ENCODE results near the gene BMP8A.
"Not testable (repeated sequence)": the region's sequence is repeated elsewhere in the genome, so short reads cannot be mapped to it uniquely, and the experiment has no call there.

The BMP8A gene

DNA sequence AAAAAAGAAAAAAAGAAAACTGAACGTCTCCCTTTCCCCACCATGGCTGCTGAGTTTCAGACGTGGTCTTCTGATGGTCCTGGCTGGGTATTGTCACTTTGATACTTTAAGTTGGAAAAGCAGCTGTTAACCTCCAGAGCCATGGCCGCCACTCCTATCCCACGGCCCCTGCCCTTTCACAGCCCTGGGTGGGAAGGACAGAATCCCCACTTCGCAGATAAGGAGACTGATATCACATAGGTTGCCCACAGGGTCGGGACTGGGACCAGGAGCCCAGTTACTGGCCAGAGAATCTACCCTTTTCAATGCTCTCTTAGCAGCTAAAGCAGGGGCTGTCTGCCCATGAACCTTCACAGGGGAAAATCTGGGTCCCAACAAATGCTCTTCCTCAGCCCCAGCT lies 16.8 kb downstream of the BMP8A start:
- no peak for DNase-seq

- peak; percentile 34 to 36 for DNase-seq
These were observed 17.4 kb downstream of the BMP8A start for GRCh38 chr1:39508857-39509305.

DNA sequence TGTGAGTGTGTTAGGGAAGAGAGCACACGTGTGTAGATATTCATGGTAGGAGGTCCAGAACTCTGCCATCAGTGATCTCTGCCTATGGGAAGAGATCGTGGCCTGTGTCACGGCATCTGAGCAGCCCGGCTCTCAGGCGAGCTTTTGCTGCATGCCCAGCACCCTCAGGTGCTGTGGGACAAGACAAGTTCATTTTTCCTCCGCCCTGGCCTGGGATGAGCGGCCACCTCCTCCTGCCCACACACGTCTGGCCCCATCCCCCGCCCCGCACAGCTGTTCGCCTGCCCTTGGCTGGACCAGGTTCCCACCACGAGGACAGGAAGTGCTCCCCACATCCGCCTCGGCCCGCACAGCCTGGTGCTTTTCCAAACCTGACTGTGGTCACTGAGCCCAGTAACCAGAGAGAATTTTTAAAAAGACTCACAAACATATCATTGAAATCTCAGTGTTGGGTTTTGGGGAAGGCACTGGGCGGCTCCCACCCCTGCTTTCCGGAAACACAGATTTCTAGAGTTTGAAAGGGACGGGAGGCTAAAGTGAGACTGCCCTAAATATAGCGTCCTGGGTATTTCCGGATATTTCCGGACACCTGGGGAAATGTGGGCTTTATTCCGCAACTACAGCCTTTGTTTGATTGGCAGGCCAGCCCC lies 18.0 kb downstream of the BMP8A start:
- peak; percentile 46 to 52 for DNase-seq

DNA sequence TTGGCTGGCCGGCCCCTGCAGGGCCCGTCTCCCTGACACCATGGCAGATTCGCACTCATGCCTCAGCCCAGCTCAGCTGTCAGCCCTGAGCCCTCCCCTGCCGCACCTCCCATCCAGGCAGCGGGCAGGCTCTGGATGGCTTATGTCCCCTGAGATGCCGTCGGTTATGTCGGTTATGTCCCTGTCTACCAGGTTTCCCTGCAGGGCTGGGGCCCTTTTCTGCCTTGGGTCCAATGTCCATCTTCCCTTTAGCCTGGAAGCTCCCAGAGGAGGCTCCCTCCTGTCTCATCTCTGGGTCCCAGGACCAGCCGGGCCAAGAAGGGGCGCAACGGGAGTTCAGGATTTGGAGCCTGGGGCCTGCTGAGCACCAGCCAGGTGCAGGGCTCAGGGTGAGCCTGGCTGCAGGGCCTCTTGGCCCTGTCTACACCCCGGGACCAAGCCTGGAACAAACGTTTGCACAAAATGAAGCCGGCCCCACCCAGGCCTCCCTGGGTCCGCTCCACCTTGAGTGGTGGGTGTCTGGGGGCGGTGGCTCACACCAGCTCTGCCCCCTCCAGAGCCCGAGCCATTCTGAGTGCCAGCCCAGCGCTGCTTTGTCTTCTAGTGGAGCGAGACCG lies 19.2 kb downstream of the BMP8A start:
- not testable (repeated sequence) for DNase-seq

- not testable (repeated sequence) for DNase-seq
These were observed 20.0 kb downstream of the BMP8A start for GRCh38 chr1:39511477-39511876.

GRCh38 chr1:39512234-39512847 lies 20.9 kb downstream of the BMP8A start:
- not testable (repeated sequence) for DNase-seq

DNA sequence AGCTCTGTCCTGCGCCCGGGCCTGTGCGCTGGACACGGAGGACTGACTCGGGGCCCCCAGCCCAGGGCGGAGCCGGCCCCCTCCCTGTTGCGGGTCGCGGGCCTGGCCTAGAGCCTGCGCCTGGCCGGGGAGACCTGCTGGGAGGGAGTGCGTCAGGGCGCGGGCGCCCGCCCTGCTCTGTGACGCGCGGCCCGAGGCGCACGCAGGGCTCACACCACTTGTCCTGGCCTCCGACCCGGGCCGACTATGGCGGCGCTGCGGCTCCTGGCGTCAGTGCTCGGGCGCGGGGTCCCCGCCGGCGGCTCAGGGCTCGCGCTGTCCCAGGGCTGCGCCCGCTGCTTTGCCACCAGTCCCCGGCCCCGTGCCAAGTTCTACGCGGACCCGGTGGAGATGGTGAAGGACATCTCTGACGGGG lies 23.3 kb downstream of the BMP8A start:
- DNase-seq = peak; percentile 38 to 47

DNA sequence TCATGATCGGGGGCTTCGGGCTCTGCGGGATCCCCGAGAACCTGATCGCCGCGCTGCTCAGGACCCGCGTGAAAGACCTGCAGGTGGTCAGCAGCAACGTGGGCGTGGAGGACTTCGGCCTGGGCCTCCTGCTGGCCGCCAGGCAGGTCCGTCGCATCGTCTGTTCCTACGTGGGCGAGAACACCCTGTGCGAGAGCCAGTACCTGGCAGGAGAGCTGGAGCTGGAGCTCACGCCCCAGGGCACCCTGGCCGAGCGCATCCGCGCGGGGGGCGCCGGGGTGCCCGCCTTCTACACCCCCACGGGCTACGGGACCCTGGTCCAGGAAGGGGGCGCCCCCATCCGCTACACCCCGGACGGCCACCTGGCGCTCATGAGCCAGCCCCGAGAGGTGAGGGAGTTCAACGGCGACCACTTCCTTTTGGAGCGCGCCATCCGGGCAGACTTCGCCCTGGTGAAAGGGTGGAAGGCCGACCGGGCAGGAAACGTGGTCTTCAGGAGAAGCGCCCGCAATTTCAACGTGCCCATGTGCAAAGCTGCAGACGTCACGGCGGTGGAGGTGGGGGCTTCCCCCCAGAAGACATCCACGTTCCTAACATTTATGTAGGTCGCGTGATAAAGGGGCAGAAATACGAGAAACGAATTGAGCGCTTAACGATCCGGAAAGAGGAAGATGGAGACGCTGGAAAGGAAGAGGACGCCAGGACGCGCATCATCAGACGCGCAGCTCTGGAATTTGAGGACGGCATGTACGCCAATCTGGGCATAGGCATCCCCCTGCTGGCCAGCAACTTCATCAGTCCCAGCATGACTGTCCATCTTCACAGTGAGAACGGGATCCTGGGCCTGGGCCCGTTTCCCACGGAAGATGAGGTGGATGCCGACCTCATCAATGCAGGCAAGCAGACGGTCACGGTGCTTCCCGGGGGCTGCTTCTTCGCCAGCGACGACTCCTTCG lies 24.0 kb downstream of the BMP8A start:
- peak; percentile 58 to 60 for DNase-seq

DNA sequence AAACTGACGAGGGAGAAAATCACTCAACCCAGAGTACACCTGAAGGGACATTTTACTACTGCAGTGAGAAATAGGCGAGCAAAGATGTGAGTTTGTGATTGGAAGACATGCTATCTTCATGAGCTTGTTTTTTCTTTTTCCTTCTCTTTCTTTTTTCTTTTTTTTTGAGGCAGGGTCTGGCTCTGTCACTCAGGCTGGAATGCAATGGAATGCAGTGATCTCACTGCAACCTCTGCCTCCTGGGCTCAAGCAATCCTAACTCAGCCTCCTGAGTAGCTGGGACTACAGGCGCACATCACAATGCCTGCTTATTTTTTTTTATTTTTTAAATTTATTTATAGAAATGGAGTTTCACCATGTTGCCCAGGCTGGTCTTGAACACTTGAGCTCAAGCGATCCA lies 25.4 kb downstream of the BMP8A start:
- DNase-seq = not testable (repeated sequence)

GRCh38 chr1:39517936-39518335 lies 26.5 kb downstream of the BMP8A start:
- DNase-seq = not testable (repeated sequence)

GRCh38 chr1:39519376-39519775 lies 27.9 kb downstream of the BMP8A start:
- DNase-seq = not testable (repeated sequence)

DNA sequence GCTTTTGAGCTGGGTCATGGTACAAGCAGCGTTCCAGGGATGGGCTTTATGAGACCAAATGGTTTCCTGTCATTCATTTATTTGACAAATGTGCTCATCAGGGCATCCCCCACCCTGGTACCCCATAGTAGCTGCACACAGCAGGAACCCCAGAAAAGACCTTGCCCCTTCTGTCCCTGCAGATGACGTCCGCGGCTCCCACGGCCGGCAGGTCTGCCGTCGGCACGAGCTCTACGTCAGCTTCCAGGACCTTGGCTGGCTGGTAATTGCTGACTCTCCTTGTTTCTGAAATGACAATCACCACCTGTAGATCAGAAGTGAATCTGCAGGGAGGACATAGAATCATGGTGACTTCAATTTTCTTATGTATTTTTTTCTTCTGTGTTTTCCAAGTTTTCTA lies 30.8 kb downstream of the BMP8A start:
- DNase-seq = not testable (repeated sequence)

DNA sequence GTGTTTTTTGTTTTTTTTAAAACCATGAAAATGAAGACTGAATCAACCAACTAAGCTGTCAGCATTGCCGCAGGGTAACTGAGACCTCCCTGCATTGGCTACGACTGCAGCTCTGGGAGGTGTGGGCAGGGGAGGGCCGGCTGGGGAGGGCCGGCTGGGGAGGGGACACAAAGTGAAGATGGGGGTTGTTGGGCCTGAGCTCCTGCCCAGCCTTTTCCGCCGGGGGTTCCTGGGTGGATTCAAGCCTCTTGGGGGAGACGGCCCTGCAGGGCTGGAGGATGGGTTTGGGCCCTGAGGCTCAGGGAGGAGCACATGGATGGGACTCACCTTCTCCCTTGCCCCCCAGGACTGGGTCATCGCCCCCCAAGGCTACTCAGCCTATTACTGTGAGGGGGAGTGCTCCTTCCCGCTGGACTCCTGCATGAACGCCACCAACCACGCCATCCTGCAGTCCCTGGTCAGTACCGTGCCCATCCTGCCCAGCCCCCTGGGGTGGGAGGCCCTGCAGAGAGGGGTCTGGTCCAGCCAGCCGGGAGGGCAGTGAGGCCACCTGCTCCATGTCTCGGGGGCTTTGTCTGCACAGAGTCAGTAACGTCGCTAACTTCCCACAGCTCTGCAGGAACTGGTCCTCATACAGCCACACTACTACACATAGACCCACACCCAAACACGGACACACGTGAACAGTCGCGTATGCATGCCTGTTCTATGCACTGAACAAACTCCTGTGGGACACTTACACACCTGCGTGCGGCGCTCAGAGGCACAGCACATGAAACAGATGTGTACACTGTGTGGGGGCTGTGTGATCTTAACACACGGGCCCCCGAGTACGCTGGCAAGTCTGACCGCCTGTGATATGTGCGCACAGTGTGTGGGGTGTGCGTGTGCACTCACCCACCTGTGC lies 31.5 kb downstream of the BMP8A start:
- DNase-seq = no peak

DNA sequence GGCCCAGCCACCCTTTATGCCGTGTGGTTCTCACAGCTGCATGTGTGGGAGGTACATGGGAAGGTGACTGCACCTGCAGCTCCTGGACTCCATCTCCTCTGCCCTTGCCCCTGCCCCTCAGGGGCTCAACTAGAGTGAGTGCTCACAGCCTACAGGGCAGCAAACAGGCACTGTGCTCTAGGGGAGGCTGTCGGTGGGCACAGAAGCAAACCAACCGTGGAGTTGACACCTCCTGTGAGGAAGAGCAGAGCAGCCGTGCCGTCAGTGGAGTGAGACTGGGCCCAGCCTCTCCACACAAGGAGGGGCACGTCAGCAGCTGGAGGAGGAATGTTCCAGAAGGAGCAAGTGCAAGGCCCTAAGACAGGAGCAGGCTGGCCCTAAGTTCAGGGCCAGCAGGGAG lies 32.7 kb downstream of the BMP8A start:
- no peak for DNase-seq

- DNase-seq = no peak
These were observed 33.3 kb downstream of the BMP8A start for GRCh38 chr1:39524591-39525365.

- peak in 1 of 2 experiments; percentile 39 for DNase-seq
These were observed 34.1 kb downstream of the BMP8A start for GRCh38 chr1:39525366-39526165.

DNA sequence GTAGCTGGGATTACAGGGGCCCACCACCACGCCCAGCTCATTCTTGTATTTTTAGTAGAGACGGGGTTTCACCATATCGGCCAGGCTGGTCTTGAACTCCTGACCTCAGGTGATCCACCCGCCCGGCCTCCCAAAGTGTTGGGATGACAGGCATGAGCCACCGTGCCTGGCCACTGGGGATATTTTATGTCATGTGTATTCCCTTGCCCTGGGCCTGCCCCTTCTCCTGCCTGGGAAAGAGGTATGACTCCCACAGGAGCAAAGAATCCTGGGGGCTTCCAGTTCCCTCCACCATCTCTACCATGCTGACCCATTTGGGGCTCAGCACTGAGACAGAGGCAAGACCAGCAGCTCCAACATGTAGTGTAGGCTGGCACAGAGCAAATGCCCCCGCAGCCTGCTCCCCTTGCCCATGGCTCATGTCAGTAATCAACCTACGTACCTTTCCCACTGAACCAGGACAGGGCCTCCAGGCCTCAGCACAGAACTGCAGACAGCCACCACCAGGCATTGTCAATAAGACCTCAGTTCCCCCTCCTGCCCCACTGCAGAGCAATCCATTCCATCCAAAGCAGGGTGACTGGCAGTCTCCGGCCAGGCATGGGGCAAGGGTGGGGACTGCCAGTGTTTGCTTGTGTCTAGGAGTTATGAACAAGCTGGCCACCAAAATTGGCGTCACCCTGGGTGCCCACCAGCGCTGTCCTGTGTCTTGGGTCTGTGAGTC lies 35.2 kb downstream of the BMP8A start:
- no peak for DNase-seq

- DNase-seq = not testable (repeated sequence)
These were observed 35.7 kb downstream of the BMP8A start for GRCh38 chr1:39527190-39527579.

DNA sequence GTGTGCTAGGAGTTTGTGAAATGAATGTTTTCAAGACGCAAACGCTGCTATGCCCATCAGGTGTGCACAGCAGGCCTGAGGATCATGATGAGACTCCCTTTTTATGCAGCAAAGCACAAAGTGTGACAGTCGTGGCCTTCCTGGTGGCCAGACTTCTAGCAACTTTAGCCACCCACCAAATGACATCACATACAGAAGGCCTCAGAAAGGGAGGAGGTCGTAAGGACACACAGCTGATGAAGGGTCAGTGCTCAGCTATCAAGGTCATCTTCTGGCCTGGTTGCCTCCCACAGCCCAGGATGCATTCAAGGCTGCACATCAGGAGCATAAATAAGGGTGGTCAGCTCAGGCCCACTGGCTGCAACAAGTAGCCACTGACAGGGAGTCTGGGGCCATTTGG lies 36.6 kb downstream of the BMP8A start:
- no peak for DNase-seq
